OCI-LY1 (cell line): Measurements from ENCODE around the gene CAMTA1.

Experiments
- H2AFZ ChIP-seq: fragments of 200-600 bp; sonication (generic), shearing (Covaris generic); 2 replicates; pipeline ENCODE4 v1.6.0; 2014; ENCODE audit warnings: antibody characterized with exemption, mild to moderate bottlenecking, low read length
- H3F3A ChIP-seq: fragments of 200-600 bp; sonication (generic), shearing (Covaris generic); 2 replicates; pipeline ENCODE4 v1.6.0; 2014; ENCODE audit warnings: mild to moderate bottlenecking, antibody characterized with exemption, low read length, moderate library complexity; ENCODE audit not compliant: insufficient read depth
- H3K27ac ChIP-seq: fragments of 200-600 bp; sonication (generic); 2 replicates; pipeline ENCODE4 v1.5.1; 2014; ENCODE audit warnings: low read length, mixed run types, mild to moderate bottlenecking, low read depth; ENCODE audit not compliant: poor library complexity, severe bottlenecking
- H3K27me3 ChIP-seq: fragments of 200-600 bp; sonication (generic); 2 replicates; pipeline ENCODE4 v1.6.0; 2014; ENCODE audit warnings: antibody characterized with exemption, mild to moderate bottlenecking, low read length, moderate library complexity; ENCODE audit not compliant: insufficient read depth
- H3K36me3 ChIP-seq: fragments of 200-600 bp; sonication (generic); 2 replicates; pipeline ENCODE4 v1.6.1; 2014; ENCODE audit warnings: mild to moderate bottlenecking, antibody characterized with exemption, low read length, moderate library complexity, mixed read lengths; ENCODE audit not compliant: insufficient read depth
- H3K4me1 ChIP-seq: fragments of 200-600 bp; sonication (generic); 2 replicates; pipeline ENCODE4 v1.5.1; 2014; ENCODE audit warnings: mild to moderate bottlenecking, low read length, moderate library complexity; ENCODE audit not compliant: insufficient read depth, severe bottlenecking
- H3K4me2 ChIP-seq: fragments of 200-600 bp; sonication (generic), shearing (Covaris generic); 2 replicates; pipeline ENCODE4 v1.6.1; 2014; ENCODE audit warnings: low read length
- H3K4me3 ChIP-seq: fragments of 200-600 bp; sonication (generic); 2 replicates; pipeline ENCODE4 v1.5.1; 2014; ENCODE audit warnings: low read length, low read depth, mild to moderate bottlenecking, mixed read lengths; ENCODE audit not compliant: poor library complexity, severe bottlenecking
- H3K79me2 ChIP-seq: fragments of 200-600 bp; shearing (Covaris generic); 2 replicates; pipeline ENCODE4 v1.6.1; 2016; ENCODE audit warnings: mixed run types, low read length, mixed read lengths; ENCODE audit not compliant: insufficient read depth
- H3K9ac ChIP-seq: fragments of 200-600 bp; sonication (generic), shearing (Covaris generic); 2 replicates; pipeline ENCODE4 v1.6.1; 2014; ENCODE audit warnings: mild to moderate bottlenecking, low read length, mixed read lengths
- H3K9me2 ChIP-seq: fragments of 200-600 bp; sonication (generic), shearing (Covaris generic); 2 replicates; pipeline ENCODE4 v1.6.1; 2014; ENCODE audit warnings: low read depth, mild to moderate bottlenecking, low read length, mixed read lengths
- H3K9me3 ChIP-seq: fragments of 200-600 bp; shearing (Covaris generic); 2 replicates; pipeline ENCODE4 v1.6.1; 2014; ENCODE audit warnings: low read length, mixed read lengths
- H4K20me1 ChIP-seq: fragments of 200-600 bp; sonication (generic), shearing (Covaris generic); 2 replicates; pipeline ENCODE4 v1.6.0; 2016; ENCODE audit warnings: mild to moderate bottlenecking, low read length; ENCODE audit not compliant: insufficient read depth
- EZH2 ChIP-seq: fragments of 200-600 bp; sonication (generic), shearing (Covaris generic); IDR thresholded peaks from 2 replicates; pipeline ENCODE4 v1.8.0; 2017; ENCODE audit warnings: borderline replicate concordance, mixed run types, mild to moderate bottlenecking, antibody characterized with exemption, low read length, moderate library complexity, mixed read lengths
- TF ChIP-seq, protein P1 (sequence below): fragments of 200-600 bp; sonication (generic), shearing (Covaris generic); IDR thresholded peaks from 2 replicates; pipeline ENCODE4 v1.5.1; 2017; ENCODE audit warnings: mild to moderate bottlenecking, antibody characterized with exemption, low read length, moderate library complexity, mixed read lengths

CAMTA1 gene

DNA sequence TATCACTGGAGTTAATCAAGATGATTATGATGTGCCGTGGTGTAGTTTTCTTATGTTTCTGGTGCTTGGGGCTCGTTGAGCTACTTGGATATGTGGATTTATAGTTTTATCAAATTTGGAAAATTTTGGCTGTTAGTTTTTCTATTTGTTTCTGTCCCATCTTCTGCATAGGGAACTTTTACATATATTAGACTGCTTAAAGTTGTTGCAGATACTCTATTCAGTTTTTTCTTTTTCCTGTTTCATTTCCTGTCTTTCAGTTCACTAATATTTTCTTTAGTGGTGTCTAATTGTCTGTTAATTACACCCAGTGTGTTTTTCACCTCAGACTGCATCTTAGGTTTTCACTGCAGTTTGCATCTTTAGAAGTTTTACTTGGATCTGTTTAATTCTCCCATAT lies 247.7 kb downstream of the CAMTA1 start:
- Histone ChIP-seq H3K9me2 (no peaks in the 10 kb centered on the region), H2AFZ (no peak overlapping the region), H3K27ac (no peak overlapping the region), H3K9ac (no peak overlapping the region), H3K27me3 (peaks cover 7% of the 10 kb centered on the region), H3K36me3 (no peaks in the 10 kb centered on the region), H3K4me2 (no peak overlapping the region), H3K9me3 (peaks cover 5% of the 10 kb centered on the region; the same call in 1 of the 2 replicates), H3F3A (no peaks in the 10 kb centered on the region), H3K79me2 (no peaks in the 10 kb centered on the region), H4K20me1 (no peaks in the 10 kb centered on the region), H3K4me3 (no peak overlapping the region), H3K4me1 (no peaks in the 10 kb centered on the region)
- TF ChIP-seq, protein P1, sequence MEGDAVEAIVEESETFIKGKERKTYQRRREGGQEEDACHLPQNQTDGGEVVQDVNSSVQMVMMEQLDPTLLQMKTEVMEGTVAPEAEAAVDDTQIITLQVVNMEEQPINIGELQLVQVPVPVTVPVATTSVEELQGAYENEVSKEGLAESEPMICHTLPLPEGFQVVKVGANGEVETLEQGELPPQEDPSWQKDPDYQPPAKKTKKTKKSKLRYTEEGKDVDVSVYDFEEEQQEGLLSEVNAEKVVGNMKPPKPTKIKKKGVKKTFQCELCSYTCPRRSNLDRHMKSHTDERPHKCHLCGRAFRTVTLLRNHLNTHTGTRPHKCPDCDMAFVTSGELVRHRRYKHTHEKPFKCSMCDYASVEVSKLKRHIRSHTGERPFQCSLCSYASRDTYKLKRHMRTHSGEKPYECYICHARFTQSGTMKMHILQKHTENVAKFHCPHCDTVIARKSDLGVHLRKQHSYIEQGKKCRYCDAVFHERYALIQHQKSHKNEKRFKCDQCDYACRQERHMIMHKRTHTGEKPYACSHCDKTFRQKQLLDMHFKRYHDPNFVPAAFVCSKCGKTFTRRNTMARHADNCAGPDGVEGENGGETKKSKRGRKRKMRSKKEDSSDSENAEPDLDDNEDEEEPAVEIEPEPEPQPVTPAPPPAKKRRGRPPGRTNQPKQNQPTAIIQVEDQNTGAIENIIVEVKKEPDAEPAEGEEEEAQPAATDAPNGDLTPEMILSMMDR, result no peak
- TF ChIP-seq EZH2, result no peak

DNA sequence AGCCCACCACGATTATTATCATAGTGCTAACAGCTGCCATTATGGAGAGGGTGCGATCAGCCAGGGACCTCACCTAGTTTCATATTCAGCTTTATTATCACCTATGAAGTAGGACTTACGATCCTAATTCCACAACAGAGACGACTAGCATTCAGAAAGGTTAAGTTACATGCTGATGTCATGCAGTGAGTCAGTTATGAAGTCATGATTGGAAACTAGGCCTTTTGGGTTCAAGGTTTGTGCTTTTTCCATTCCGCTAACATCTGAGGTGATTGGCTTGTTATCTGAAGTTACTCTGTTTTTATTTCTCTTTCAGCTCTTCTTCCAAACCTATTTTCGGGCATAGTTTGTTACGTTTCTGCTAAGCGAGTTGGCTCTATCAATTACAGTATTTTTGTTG lies 251.1 kb downstream of the CAMTA1 start:
- no peak for TF ChIP-seq EZH2
- TF ChIP-seq, protein P1, result no peak
- peaks cover 7% of the 10 kb centered on the region for H3K27me3 ChIP-seq

DNA sequence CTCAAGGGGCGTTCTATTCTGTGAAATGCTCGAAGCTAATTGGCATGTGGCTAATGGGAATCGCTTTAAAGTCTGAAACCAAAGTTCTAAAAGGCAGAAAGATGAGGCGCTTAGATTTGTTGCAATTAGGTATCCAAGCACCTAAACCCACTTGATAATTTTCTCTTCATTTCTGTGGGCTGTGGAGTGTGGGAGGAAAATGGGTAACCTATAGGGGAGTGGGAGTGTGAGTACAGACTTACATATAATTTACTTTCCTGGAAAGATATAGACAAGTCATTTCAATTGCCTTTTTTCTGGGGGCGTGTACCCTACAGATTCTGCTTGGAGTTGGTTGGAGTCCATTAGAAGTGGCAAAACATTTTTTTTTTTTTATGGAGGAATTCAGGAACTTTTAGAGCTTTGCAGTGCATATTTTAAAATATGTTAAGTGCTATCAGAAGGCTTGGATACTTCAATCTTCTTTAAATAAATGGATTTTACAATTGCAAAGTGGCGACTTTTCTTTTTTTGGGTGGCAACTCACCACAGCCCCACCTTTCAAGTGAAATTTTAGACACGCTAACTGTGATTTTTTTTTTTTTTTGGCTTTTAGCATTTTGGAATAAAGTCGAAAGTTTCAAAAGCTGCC lies 254.5 kb downstream of the CAMTA1 start:
- TF ChIP-seq, protein P1, result no peak
- TF ChIP-seq EZH2, result no peak
- H3K9me2 ChIP-seq, result no peaks in the 10 kb centered on the region
- H3K9me3 ChIP-seq, result no peaks in the 10 kb centered on the region
- no peaks in the 10 kb centered on the region for H3K79me2 ChIP-seq
- no peaks in the 10 kb centered on the region for H4K20me1 ChIP-seq
- no peak overlapping the region for H3K27ac ChIP-seq
- H3K36me3 ChIP-seq, result no peaks in the 10 kb centered on the region
- H3F3A ChIP-seq, result no peaks in the 10 kb centered on the region
- H3K4me1 ChIP-seq, result no peaks in the 10 kb centered on the region
- H3K4me3 ChIP-seq, result no peak overlapping the region
- peaks cover 7% of the 10 kb centered on the region for H3K27me3 ChIP-seq
- H3K4me2 ChIP-seq, result no peak overlapping the region
- no peak overlapping the region for H2AFZ ChIP-seq
- no peak overlapping the region for H3K9ac ChIP-seq

More for the DNA sequence above, 251.1 kb downstream of the CAMTA1 start:
- Histone ChIP-seq H3K4me1 (no peaks in the 10 kb centered on the region), H4K20me1 (no peaks in the 10 kb centered on the region), H3K4me3 (no peak overlapping the region), H2AFZ (no peak overlapping the region), H3K9me2 (no peaks in the 10 kb centered on the region), H3F3A (no peaks in the 10 kb centered on the region), H3K9ac (no peak overlapping the region), H3K27ac (no peak overlapping the region), H3K36me3 (no peaks in the 10 kb centered on the region), H3K9me3 (peaks cover 5% of the 10 kb centered on the region; the same call in 1 of the 2 replicates), H3K4me2 (no peak overlapping the region), H3K79me2 (no peaks in the 10 kb centered on the region)
